ENCODE results near the gene RAMP3.
A peak's percentile ranks its signal among the peaks of the same experiment; 100 is the strongest.
"Not testable (repeated sequence)": the region's sequence is repeated elsewhere in the genome, so short reads cannot be mapped to it uniquely, and the experiment has no call there.

The RAMP3 gene, protein sequence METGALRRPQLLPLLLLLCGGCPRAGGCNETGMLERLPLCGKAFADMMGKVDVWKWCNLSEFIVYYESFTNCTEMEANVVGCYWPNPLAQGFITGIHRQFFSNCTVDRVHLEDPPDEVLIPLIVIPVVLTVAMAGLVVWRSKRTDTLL

DNA sequence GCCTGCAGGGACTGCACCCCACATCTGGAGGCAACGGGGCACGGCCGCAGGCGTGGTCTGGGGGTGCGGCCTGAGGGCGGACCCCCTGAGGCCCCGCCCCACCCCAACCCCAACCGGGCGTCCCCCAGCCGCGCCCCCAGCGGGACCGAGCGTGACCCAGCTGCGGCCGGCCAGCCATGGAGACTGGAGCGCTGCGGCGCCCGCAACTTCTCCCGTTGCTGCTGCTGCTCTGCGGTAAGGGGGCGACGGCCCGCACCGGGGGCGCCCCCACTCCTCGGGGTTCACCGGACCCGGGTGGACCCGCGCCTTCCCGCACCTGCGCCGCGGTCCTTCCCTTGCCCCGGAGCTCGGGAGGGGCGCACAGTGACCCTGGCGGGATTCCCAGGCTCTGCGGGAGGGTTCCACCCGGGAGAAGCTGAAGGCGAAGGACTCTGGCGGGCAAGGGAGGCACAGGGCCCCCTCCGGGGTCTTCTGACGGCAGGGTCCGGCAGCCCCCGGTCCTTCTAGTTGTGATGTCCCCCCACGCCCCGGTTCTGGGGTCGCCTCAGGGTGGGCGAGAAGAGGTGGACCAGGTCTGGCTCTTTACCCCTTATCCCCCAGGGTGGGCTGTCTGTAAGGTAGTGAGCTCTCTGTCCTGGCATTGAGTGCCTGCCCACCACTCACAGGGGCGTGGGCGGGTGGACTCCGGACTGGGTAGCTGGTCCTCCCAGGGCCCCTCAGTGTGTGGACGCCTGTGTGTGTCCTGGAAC lies at the start of gene RAMP3:
Gene RAMP3 (plus strand): TSS at position 139 of the 749 bp plus-strand sequence. CDS start 38 bp downstream, at position 177.
- no peak for DNase-seq

DNA sequence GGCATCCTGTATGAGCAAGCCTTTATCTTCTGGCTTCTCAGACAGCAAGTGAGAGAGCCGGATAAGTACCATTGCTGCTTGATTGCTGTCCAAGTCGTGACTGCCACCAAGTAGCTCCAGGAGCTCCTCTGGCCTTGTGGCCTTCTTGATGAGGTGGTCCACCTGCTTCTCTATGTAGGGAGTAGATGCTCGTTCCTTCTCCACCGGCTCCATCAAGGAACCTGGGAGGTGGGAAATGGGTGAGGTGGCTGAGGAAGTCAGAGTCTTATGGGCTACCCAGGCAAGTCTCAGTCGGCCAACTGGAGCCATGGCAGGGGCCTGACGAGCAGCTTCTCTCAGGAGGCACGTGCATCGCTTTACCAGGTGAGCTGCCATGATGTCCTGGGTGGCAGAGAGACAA lies 48.7 kb upstream of the RAMP3 start:
- DNase-seq: no peak

DNA sequence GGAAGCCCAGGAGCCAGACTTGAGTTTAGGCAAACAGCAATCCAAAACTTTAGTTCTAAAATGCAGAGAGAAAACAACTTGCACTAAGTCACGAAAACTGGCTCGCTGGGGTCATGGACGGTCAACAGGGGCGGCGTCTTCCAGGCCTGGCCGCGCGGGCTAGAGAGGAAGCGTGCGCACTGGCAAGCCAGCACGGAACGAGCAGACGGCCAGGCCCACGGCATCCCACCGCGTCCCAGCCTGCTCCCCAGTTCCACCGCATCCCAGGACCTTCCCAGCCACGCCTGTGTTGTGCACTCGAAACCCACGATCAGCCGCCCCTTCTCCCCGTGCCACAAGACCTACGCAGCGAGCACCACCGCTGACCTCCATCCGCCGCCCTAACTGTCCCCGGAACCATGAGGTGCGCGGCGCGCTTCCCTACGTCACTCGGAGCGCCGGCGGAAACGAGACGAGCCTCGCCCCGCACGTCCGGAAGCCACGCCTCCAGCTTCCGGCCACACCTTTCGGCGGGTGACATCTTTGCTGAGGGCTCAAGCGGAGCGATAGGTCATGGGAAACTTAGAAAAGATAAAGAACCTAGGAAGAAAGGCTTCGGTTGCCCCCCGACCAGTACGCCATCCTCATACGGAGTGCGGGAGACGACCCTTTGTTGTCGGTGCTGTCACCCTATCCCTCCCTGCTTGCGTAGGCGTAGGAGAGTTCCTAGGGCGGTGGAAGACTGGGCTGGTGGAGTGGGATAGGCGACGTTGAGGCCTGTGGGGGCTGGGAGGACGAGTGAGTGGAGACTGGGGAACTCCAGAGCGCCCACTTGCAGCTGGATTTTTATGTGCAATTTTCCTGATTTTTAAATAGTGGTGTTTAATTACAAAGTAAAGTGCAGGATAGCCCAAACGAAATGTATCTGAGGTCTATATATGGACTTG lies 46.0 kb upstream of the RAMP3 start, which contains the start of gene TBRG4:
Gene TBRG4 (minus strand): TSS at position 400 of the 926 bp plus-strand sequence. CDS start 2,460 bp downstream, outside the sequence.
- peak; percentile 96 for DNase-seq

DNA sequence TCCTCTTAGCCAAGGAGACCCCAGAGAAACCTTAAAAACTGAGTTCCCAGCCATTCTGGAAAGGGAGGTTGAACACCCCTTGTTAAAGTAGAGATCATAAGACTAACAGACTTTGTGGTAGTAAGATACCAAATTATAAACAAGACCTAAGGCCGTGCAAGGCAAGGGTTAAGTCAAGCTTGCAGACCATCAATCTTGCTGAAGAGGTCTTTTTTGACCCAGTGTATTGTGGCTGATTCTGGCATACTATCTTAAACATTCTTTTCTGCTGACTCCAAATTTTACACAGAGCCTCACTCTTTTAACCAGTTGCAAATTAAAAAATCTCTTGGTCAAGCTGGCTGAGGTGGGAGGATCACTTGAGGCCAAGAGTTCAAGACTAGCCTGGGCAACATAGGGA lies 44.9 kb upstream of the RAMP3 start:
- DNase-seq: no peak

DNA sequence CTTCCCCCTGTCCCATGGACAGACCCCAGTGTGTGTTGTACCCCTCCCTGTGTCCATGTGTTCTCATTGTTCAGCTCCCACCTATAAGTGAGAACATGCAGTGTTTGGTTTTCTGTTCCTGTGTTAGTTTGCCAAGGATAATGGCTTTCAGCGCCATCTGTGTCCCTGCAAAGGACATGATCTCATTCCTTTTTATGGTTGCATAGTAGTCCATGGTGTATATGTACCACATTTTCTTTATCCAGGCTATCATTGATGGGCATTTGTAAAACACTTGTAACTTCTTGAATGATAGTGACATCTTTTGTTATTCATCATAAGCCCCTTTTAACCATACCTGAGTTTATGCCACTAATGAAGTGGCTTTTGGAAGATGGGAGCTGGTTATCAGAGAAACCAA lies 43.3 kb upstream of the RAMP3 start:
- DNase-seq: not testable (repeated sequence)

DNA sequence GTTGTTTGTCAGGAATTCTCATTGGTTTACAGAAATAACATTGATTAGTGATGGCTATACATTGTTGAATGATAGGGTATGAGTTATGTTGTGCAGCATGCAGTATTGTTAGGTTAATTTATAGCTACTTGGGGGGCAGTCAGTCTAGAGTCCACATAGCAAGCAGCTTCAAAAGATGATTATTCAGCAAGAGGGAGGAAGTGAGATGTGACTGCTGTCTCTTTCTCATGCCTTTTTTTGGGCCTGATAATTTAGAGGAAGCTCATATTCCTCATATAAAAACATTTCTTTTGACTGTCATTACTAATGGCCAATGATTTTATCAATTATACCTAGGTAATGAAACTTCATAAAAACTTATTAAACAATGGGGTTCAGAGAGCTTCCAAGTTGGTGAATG lies 42.7 kb upstream of the RAMP3 start:
- no peak for DNase-seq

DNA sequence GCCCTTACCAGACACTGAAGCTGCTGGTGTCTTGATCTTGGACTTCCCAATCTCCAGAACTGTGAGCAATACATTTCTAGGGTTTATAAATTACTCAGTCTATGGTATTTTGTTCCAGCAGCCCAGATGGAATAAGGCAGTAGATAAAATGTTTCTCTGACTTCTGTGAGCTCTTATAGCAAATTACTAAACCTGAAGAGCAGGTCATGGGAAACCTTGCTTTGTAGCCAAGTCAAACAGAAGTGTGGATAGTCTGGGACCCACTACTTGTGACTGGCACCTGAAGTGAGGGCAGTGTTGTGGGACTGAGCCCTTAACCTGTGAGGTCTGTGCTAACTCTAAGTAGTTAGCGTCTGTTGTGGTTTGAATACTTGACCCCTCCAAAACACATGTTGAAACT lies 41.5 kb upstream of the RAMP3 start:
- no peak for DNase-seq

DNA sequence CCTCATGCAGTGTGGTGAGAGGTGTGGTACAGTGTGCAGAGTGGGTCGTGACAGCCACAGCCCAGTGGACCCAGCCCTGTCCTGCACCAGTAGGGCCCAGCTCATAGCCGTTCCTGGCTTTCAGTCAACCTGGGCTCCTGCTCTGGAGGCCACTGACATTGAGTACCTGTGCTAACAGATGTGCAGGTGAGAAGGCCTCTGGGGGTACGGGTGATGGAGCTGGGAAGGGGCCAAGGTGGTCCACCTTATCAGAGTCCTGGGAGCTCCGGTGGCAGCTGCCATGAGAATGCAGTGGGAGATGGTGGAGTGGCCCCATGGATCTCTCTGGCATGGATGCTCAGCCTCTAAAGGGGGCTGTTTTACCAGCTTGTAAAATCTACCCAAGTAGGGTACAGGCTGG lies 40.0 kb upstream of the RAMP3 start:
- no peak for DNase-seq

DNA sequence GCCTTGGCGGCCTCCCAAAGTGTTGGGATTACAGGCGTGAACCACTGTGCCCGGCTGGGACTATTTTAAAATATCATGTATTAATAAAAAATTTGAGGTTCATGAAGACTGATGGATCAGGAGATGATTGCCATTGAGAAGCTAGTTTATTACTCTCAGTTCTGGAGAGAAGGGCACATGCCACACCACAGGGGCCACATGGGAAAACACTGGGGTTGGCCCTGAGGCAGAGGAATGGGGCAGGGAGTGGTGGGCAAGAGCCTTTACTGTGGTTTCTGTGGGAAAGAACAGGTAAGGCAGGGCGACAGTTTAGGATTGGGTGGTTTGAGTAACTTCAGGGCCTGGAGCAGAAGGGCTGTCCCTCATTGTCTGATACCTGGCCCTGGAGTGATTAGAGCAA lies 39.3 kb upstream of the RAMP3 start:
- DNase-seq: no peak

DNA sequence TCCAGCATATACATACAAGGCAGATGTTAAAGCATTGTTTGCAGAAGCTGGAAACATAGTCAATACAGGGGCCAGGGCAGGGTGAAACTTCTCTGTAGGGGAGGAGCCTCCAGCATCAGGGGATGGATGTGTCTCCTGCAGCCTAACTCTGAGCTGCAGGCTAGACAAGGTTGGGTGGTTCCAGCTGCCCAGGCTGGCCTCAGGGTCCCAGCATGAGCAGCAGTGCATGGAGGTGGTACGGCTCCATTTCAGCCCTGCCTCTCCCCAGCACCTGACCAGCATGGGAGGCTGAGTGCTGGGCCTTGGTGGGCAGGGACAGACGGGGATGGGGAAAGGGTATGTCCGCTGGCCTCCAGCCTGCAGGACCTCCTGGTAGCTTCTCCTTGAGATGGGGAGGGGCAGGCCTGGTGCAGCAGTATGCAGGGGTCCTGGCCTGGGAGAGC lies 38.7 kb upstream of the RAMP3 start:
- DNase-seq: no peak

DNA sequence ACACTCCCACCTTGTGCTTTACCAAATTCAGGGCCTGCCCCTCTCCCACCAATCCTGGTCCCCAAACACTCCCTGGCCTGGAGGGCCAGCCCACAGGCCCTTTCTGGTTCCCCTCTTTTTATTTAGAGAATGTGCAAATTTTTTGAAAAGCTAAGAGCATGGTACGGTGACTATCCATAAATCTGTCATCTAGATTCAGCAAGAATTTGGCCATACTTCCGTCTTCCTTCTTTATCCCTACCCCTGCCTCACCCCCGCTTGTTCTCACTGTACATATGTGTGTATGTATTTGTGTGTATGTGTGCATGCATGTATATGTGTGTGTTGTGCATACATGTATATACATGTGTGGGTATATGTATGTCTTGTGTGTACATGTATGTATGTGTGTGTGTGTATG lies 38.0 kb upstream of the RAMP3 start:
- DNase-seq: no peak

DNA sequence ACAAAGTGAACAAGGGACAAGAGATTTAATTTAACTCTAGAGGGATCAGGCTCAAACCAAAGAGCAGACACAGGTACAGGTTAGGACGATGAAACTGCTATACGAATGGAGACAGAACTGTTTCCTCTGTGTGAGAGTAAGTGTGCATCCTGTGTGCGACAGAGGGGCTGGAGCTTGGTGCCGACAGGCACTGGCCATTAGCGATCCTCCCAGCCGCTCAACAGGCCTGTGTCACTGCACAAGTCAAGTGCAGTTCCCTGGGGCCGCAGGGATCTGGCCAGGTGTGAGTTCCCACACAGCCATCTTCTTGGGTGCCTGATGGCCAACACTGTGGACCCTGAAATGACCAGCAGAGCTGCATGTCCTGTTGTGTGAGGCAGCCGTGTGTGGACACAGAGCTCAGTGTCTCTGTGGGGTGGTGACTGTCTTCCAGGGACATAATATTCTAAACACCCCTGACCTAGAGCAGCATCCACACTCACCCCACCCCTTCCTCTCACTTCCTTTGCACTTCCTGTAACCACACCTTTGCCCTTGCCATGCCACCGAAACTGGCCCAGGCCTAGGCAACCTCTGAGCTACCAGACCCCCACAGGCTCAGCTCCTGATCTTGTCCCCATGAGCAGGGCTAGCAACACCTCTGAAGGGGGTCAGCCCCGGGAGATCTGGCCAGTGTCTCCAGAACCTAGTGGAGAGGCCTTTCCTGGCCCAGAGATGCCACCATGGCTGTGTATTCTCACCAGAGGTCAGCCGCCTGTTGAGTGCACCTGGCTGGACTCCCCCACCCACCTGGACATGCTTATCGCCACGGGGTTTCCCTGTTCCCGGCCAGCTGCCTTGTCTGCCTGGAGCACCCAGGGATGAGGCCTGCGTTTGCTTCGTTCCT lies 34.4 kb upstream of the RAMP3 start:
- DNase-seq: no peak

DNA sequence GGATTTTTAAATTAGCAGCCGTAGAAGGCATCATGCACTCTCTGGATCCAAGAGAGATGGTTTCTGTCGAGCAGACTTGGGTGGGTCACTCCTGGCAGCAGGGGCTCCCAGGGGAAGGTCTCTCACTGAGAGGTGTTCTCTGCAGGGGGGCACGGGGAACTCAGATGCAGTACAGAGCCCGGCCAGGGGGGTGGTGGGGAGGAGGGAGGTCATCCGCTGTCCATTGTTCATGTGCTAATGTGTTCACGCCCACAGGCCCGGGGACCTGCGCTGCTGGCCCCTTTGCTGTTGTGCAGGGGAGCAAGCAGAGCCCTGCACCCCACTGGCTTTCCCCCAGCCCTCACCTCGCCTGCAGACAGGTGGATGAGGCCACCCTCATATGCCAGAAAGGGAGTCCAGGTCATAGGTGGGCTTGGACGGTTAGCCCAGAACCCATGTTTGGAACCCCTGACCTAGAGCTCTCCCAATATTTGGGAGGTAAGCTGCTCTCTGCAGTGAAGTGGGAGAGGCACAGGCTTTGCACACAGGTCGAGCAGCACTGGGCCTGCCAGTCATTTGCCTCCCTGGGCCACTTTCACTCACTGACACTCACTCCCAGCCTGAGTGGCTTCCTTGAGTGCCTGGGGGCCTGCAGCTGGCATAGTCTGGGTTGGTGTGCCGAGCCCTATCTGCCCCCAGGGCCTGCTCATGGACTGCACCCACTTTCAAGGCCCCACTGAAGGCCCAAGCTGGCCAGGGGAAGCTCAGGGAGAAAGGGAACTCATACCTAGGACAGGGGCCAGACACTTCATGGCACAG lies 33.5 kb upstream of the RAMP3 start:
- DNase-seq: no peak

DNA sequence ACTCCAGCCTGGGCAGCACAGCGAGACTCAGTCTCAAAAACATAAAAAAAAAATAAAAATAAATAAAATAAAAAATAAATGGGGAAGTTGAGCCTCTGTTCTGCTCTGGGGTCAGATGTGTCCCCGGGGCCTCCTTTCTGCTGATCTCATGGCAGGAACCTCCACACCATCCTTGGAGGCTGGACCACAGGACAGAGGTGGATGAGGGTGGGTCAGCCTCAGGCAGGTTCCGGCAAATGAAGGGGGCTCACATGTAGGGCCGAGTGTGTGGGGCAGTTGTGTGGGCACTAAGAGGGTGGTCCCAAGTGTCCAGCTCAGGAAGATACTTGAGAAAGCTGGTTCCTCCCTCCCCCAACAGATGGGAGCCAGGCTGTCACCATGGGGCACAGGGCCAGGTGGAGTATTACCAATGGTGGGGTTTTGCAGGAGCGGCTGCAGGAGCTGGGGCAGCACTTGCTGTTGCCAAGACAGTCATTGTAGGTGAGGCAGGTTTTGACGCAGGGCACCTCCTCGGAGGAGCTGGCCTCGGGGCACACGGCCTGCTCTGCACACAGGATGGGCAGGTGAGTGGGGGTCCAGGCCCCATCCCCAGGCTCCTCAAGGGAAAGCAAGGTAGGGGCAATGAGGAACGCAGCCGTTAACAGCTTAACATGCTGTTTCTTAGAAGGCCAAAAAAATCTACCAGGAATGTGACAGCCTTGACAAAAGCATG lies 32.2 kb upstream of the RAMP3 start:
- no peak for DNase-seq

DNA sequence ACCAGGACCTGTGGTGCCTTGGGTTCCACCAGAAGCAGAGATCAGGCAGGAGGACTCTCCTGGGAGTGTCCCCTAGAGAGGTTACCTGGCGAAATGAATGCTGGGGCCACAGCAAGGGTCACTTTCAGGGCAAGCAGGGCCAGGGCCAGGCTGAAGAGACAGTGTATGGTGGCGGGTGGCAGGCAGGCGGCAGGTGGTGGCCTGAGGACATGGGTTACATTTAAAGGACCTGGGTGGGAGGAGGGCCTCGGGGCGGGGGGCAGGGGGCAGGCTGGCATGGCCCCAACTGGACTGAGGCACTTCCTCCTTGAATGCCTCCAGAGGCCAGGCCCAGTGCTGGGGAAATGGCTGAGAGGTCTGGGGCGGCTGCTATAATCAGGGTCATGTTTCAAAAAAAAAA lies 31.4 kb upstream of the RAMP3 start:
- DNase-seq: no peak

DNA sequence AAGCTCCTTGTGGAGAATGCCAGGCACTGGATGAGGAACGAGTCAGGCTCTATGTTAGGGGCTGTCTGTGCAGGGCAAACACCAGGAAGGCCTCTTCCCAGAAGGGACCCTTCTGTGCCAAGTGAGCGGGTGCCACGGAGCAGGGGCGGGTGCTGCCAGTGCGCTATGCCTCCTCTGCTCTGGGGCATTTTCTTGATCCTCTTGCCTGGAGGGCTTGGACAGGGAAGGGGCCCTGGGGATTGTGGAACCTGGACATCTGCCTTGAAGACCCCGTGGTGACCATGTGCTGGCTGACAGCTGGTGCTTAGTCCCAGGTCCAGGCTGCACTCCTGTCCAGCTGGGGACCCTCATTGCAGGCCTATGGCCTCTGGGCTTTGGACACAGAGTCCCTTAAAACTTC lies 30.7 kb upstream of the RAMP3 start:
- no peak for DNase-seq

DNA sequence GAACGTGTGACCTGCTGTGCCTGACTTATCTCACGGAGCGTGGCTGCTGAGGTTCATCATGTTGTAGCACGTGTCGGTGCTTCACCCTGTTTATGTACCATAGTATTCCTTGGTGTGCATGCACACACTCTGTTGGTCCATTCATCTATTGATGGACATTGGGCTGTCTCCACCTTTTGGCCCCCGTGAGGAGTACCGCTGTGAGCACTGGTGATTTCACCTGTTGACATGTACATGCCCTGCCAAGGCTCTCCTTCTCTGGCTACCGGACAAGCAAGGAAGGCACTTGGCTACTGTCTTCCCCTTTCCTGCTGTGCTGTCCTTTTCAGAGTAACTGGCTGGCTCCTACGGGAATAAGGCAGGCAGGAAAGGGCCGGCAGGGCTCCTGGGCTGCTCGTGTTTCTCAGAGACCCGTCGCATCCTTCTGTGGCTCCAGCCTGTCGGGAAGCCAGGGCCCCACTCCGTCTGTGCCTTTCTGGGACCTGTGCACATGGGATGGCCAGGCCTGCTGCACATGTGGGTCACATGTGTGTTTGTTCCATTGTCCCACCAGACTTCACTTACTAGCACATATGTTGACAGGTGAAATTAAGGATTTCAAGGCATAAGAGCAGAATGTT lies 28.3 kb upstream of the RAMP3 start:
- DNase-seq: no peak

DNA sequence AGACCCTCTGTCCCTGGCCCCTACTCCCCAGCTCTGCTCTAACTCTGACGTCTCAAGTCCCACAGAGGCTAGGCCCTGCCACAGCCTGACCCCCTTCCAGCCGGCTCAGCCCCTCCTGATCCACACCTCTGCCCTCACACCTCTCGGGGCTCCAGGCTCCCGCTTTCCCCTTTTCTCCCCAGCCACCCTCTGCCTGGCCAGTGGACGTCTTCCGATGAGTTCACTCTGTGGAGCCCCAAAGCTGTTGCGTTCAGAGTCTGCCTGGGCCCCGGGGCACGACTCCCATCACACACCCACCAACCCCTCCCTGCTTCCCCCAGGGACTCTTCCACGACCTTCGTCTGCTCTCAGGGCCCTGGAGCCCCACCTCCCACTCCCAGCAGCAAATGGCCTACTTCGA lies 27.7 kb upstream of the RAMP3 start:
- no peak for DNase-seq

DNA sequence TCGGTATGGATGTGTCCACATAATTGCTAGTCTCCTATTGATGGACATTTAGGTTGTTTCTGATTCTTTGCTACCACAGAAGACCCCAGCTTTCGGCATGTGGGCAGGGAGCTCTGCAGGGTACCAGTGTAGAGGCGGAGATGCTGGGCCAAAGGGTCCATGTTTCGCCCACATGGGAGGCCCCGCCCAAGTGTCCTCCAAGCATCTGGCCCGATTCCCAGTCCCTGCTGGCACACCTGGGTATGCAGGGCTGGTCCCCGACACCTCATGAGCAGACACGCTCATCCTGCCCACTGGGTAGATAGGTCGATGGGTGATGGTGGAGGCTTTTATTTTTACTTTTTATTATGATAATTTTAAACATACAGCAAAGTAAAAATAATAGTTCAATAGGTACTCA lies 26.7 kb upstream of the RAMP3 start:
- no peak for DNase-seq

DNA sequence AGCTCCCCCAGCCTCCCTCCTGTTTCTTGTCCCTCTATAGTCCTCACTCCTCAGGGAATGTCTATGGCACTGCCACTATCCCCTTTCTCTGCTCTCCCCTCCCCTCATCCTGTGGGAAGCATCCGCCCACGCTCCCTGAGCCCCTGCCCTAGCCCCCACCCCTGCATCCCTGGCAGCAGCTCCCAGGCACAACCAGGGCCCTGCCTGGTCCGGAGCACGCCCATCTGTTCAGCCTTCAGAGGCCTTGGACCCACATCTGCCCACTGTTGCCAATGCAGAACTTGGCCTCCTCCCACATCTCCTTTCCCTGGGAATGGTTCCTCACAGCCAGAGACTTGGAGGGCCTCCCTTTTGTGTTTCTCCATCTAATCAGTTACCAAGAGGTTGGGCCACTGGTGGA lies 25.7 kb upstream of the RAMP3 start:
- DNase-seq: no peak

All from stimulated activated CD4-positive, alpha-beta T cell treated with anti-CD3 and anti-CD28 coated beads, Interleukin-15, amount 100 ng/mL, for 24 hours (primary cell).